ENCODE measurements around the gene NBAS. TPM values are rescaled to one million over a fixed set of nuclear protein-coding genes. Genes with fewer than 3 reads are reported as not detected.

The NBAS gene
- total RNA-seq, 1 donor from 2014 or later = 61.6 TPM

DNA sequence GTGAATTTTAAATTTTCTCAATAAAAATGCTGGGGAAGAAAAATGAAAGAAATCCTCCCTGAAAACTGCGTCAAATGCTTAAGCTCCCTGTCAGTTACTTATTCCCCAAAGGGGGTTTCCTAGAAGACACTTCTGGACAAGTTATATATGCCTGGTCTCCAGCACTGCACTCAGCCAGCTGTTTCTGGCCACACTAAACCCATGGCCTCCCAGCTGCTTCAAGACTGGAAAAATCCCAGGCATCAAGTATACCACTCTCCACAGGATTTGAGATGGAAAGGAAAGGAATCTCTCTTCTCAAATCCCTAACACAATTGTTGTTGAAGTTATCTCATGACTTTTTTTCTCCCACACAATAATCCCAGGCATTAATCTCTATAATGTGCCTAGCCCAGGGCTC lies 245.7 kb downstream of the NBAS start:
- H3K36me3 Mint-ChIP-seq (ENCODE audit: low read depth) = peaks cover 43% of the 10 kb centered on the region
- H3K27ac Mint-ChIP-seq (ENCODE audit: unreplicated experiment) = peak overlapping the region; percentile 46
- H3K4me3 Mint-ChIP-seq = no peak overlapping the region
- peaks cover 10% of the 10 kb centered on the region for H3K9me3 Mint-ChIP-seq
- H3K4me1 Mint-ChIP-seq = no peaks in the 10 kb centered on the region
- H3K27me3 Mint-ChIP-seq (ENCODE audit: low read depth) = no peaks in the 10 kb centered on the region
- TF ChIP-seq, protein P1, sequence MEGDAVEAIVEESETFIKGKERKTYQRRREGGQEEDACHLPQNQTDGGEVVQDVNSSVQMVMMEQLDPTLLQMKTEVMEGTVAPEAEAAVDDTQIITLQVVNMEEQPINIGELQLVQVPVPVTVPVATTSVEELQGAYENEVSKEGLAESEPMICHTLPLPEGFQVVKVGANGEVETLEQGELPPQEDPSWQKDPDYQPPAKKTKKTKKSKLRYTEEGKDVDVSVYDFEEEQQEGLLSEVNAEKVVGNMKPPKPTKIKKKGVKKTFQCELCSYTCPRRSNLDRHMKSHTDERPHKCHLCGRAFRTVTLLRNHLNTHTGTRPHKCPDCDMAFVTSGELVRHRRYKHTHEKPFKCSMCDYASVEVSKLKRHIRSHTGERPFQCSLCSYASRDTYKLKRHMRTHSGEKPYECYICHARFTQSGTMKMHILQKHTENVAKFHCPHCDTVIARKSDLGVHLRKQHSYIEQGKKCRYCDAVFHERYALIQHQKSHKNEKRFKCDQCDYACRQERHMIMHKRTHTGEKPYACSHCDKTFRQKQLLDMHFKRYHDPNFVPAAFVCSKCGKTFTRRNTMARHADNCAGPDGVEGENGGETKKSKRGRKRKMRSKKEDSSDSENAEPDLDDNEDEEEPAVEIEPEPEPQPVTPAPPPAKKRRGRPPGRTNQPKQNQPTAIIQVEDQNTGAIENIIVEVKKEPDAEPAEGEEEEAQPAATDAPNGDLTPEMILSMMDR (conservative IDR thresholded peaks at IDR 0.05) = no peak
- DNase-seq (ENCODE audit: low read depth, low spot score) = no peak

DNA sequence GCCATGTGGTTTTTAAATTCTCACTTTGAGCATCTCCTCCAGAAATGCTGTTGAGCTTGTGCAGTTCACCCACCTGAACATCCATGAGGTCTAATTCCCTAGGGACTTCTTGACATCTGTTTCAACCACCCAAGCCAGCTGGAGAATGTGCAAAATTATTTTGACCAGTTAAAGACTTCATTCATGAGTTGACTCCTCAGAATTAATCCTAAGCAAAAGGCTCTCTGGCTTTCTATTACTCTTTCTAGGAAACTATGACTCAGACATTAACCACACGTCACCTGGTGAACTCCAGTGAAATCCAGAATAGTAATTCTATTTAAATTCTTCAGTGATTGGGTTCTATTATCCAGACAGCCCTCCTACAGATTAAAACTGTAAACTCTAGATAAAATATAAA lies 247.5 kb downstream of the NBAS start:
- no peak overlapping the region for H3K27ac Mint-ChIP-seq (ENCODE audit: unreplicated experiment)
- H3K36me3 Mint-ChIP-seq (ENCODE audit: low read depth) = peaks cover 26% of the 10 kb centered on the region
- no peaks in the 10 kb centered on the region for H3K4me1 Mint-ChIP-seq
- TF ChIP-seq, protein P1 (conservative IDR thresholded peaks at IDR 0.05) = no peak
- H3K9me3 Mint-ChIP-seq = peaks cover 7% of the 10 kb centered on the region
- H3K4me3 Mint-ChIP-seq = no peak overlapping the region
- DNase-seq (ENCODE audit: low read depth, low spot score) = no peak
- H3K27me3 Mint-ChIP-seq (ENCODE audit: low read depth) = no peaks in the 10 kb centered on the region

DNA sequence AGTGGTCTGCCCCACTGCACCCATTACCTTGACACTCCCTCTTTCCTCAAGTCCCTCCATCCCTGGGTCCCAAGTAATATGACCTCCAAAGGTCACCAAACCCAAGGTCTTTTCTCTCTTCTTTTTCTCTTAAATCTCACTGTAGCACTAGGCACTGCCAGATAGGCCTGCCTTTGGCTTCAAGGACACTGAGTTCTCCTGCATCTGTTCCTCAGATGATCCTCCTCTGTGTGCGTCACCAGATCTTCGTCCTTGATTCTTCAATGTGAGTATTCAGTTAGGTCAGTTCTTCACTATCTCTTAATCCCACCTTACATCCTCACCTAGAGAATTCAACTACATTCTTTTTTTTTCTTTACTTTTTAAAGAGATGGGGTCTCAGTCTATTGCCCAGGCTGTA lies 249.2 kb downstream of the NBAS start:
- H3K4me1 Mint-ChIP-seq = no peaks in the 10 kb centered on the region
- no peak overlapping the region for H3K27ac Mint-ChIP-seq (ENCODE audit: unreplicated experiment)
- H3K9me3 Mint-ChIP-seq = peaks cover under 1% of the 10 kb centered on the region
- H3K4me3 Mint-ChIP-seq = no peak overlapping the region
- H3K36me3 Mint-ChIP-seq (ENCODE audit: low read depth) = peaks cover 15% of the 10 kb centered on the region
- TF ChIP-seq, protein P1 (conservative IDR thresholded peaks at IDR 0.05) = no peak
- no peak for DNase-seq (ENCODE audit: low read depth, low spot score)
- no peaks in the 10 kb centered on the region for H3K27me3 Mint-ChIP-seq (ENCODE audit: low read depth)

DNA sequence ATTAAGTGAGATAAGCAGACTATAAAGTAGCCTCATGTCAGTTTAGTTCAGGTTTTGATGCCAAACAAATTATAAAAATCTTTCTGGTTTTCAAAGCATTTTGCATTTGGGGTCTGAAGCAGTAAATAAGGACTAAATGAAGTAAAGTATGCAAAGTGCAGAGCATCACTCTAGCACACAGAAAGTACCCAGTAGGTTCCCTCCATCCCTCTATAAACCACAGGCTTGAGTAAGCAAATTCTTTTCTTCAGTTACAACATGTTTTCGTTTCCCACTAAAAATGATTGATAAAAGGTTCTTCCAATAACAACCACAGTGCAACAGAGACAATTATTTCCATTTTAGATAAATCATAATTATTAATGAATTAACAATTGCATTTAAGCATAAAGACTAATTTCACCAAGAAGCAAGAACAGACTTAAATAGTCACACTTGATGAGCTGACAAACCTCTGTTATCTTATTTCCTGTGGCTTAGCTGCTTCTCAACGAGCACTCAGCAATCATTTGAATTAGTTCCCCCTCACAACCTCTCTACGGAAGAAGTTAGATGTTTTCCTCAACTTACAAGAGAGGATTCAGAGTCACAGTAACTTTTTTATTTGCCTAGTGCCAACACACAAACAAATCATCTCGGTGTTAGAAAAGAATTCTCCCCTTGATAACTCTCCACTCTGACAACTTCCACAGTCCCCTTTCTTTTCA lies 249.8 kb downstream of the NBAS start:
- H3K36me3 Mint-ChIP-seq (ENCODE audit: low read depth) = peaks cover 9% of the 10 kb centered on the region

DNA sequence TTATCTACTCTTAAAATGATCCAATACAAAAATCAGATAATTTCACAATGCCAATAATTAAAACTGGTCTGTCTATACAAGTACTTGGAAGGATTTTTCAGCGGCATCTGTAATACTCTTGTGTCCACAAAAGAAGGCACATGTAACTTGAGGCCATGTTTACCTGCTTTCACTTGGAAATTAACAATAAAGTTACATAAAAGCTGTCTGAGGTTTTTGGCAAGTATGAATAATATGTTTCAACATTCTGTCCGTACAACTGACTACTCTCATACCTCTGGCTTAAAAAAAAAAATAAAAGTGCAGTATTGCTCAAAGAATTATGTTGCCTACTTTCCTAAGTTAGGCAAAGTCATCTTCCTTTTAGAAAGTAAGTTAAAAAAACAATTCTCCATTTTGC lies 253.6 kb downstream of the NBAS start:
- no peak overlapping the region for H3K27ac Mint-ChIP-seq (ENCODE audit: unreplicated experiment)
- H3K36me3 Mint-ChIP-seq (ENCODE audit: low read depth) = peaks cover 28% of the 10 kb centered on the region
- no peaks in the 10 kb centered on the region for H3K27me3 Mint-ChIP-seq (ENCODE audit: low read depth)
- peaks cover 4% of the 10 kb centered on the region for H3K9me3 Mint-ChIP-seq
- H3K4me3 Mint-ChIP-seq = no peak overlapping the region
- no peaks in the 10 kb centered on the region for H3K4me1 Mint-ChIP-seq
- TF ChIP-seq, protein P1 (conservative IDR thresholded peaks at IDR 0.05) = no peak
- no peak for DNase-seq (ENCODE audit: low read depth, low spot score)

More for the DNA sequence above, 249.8 kb downstream of the NBAS start:
- Mint-ChIP-seq H3K9me3 (no peaks in the 10 kb centered on the region), H3K27me3 (ENCODE audit: low read depth) (no peaks in the 10 kb centered on the region), H3K4me3 (no peak overlapping the region), H3K27ac (ENCODE audit: unreplicated experiment) (no peak overlapping the region), H3K4me1 (no peaks in the 10 kb centered on the region)
- DNase-seq (ENCODE audit: low read depth, low spot score) = no peak
- TF ChIP-seq, protein P1 (conservative IDR thresholded peaks at IDR 0.05) = no peak
